Measurements from ENCODE around the gene ANXA8L1.
"Not testable (repeated sequence)": the region's sequence is repeated elsewhere in the genome, so short reads cannot be mapped to it uniquely, and the experiment has no call there.

The ANXA8L1 gene, protein sequence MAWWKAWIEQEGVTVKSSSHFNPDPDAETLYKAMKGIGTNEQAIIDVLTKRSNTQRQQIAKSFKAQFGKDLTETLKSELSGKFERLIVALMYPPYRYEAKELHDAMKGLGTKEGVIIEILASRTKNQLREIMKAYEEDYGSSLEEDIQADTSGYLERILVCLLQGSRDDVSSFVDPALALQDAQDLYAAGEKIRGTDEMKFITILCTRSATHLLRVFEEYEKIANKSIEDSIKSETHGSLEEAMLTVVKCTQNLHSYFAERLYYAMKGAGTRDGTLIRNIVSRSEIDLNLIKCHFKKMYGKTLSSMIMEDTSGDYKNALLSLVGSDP

DNA sequence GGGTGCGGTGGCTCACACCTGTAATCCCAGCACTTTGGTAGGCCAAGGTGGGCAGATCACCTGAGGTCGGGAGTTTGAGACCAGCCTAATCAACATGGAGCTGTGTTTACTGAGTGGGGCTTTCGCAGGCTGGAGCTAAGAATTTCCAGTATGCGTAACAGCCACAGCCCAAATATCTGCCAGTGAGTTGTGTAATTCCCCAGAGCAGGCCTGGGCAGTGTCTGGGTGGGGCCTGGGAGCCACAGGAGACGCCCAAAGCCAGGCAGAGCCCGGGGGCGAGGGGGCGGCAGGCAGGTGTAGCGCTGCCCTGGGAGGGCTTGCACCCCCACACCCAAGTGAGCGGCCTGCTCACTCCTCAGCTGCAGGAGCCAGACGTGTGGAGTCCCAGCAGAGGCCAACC is at the start of gene ANXA8L1:
Gene ANXA8L1 (plus strand): TSS at position 371 of the 400 bp plus-strand sequence. CDS start 76 bp downstream, outside the sequence.
- H3K36me3 Mint-ChIP-seq; H3K4me1 Mint-ChIP-seq (ENCODE audit: low read depth); H3K9me3 Mint-ChIP-seq (ENCODE audit: low read depth); H3K4me3 Mint-ChIP-seq; H3K27me3 Mint-ChIP-seq; H3K27ac Mint-ChIP-seq: not testable (repeated sequence)

DNA sequence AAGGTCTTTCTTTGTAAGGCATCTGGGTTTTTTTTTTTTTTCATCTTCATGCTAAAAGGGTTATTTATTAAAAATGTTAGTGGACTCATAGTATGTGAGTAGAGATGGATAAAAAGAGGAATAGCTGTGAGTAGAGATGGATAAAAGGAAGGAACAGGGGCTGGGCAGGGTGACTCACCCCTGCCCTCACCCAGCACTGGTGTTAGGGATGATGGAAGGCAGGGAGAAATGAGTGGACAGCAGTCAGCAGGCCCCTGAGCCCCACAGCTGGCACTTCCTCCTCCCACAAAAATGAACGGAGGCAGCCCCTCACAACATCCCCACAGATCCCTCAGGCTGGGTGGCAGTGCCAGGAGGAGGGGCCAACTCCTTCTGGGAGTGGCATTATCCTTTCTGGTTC is 49.5 kb upstream of the ANXA8L1 start:
- Mint-ChIP-seq H3K9me3 (ENCODE audit: low read depth) (no peaks in the 10 kb centered on the region), H3K4me3 (no peak overlapping the region), H3K36me3 (no peaks in the 10 kb centered on the region), H3K27me3 (no peaks in the 10 kb centered on the region), H3K4me1 (ENCODE audit: low read depth) (no peaks in the 10 kb centered on the region), H3K27ac (no peak overlapping the region)

DNA sequence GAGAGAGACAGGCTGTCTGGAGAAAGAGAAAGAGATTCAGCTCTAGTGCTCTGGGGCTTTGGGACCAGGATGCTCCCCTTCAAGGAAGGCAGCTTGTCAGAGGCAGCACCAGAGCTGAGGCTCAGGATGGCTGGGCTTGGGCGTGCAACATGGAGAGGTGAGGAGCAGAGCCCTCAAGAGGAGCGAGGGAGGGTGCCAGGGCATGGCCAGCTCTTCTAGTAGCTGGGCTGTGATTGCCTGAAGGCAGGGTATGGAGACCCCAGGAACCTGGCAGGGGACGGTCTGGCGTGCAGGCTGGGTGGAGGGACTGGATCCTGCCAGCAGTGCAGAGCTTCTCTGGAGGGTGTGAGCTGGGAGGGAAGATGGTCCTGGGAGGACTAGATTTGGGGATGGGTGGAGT is 48.6 kb upstream of the ANXA8L1 start:
- Mint-ChIP-seq H3K4me3 (no peak overlapping the region), H3K27ac (no peak overlapping the region), H3K27me3 (no peaks in the 10 kb centered on the region), H3K4me1 (ENCODE audit: low read depth) (no peaks in the 10 kb centered on the region), H3K36me3 (no peaks in the 10 kb centered on the region), H3K9me3 (ENCODE audit: low read depth) (no peaks in the 10 kb centered on the region)

DNA sequence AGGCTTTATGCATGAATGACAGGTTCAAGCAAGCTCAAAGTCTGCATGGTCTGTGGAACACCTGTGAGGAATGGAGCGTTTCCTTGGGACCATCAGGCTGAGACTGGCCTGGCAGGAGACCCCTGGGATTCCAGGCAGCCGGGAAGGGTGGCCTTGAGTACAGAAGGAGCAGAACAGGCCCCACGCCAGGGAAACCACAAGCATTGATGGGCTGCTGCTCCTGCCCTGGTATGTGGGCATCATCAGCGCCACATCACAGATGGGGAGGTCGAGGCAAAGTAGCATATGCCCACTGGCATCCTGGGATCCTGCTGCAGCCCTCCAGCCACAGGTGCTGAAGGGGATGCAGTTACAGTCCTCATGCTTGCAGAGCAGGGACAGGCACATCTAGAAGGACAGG is 47.9 kb upstream of the ANXA8L1 start:
- Mint-ChIP-seq H3K27ac (no peak overlapping the region), H3K4me3 (no peak overlapping the region), H3K36me3 (no peaks in the 10 kb centered on the region), H3K4me1 (ENCODE audit: low read depth) (no peaks in the 10 kb centered on the region), H3K9me3 (ENCODE audit: low read depth) (no peaks in the 10 kb centered on the region), H3K27me3 (no peaks in the 10 kb centered on the region)

DNA sequence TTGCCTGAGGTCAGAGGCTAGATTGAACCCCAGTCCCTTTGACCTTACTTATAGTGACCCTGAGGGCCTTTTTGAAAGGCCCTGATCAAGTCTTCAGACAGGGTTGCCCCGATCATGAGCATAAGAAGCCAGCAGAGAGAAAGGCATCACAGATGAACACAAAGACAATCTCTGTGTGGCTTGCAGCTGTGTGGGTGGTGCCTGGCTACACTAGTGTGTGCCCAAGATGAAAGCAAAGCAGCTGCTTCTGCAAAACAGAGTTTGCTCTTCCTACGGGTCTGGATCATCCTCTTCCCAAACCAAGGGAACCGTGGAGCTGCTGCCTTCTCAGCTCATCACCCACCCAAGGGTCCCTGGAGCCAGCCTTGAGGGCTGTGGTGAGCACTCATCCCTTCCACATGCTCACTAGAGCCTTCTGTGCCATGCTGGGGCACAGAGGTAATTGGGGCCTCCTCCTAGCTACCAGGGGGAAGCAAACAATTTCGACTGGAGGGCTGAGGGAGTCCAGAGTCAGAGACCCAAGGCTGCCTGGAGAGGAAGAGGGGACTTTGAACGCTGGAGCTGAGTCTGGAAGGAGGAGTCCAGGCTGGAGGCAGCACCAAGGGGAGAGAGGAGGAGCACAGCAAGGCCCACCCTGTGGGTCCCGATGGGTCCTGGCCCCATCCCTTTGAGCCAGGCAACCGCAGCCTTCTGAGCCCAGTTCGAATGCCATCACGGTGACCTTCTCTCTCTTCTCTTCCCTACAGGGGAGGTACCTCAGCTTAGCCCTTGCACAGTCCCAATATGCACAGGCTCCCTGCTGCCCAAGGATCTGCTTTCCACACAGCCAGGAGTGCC is 46.5 kb upstream of the ANXA8L1 start:
- H3K4me3 Mint-ChIP-seq = no peak overlapping the region
- H3K4me1 Mint-ChIP-seq (ENCODE audit: low read depth) = no peaks in the 10 kb centered on the region
- no peaks in the 10 kb centered on the region for H3K36me3 Mint-ChIP-seq
- H3K27ac Mint-ChIP-seq = no peak overlapping the region
- no peaks in the 10 kb centered on the region for H3K9me3 Mint-ChIP-seq (ENCODE audit: low read depth)
- no peaks in the 10 kb centered on the region for H3K27me3 Mint-ChIP-seq

DNA sequence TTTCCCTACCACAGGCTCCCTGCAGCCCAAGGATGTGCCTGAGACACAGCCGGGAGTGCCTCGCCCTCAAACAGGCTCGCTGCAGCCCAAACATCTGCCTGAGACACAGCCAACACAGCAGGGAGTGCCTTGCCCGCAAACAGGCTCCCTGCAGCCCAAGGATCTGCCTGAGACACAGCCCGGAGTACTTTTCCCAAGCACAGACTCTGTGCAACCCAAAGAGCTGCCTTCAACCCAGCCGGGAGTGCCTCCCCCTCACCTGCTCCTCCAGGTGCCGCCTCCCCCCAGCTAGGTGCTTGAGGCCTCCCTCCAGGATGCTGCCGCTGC is 45.9 kb upstream of the ANXA8L1 start:
- Mint-ChIP-seq H3K27ac (no peak overlapping the region), H3K27me3 (no peaks in the 10 kb centered on the region), H3K9me3 (ENCODE audit: low read depth) (no peaks in the 10 kb centered on the region), H3K4me1 (ENCODE audit: low read depth) (no peaks in the 10 kb centered on the region), H3K4me3 (no peak overlapping the region), H3K36me3 (no peaks in the 10 kb centered on the region)

DNA sequence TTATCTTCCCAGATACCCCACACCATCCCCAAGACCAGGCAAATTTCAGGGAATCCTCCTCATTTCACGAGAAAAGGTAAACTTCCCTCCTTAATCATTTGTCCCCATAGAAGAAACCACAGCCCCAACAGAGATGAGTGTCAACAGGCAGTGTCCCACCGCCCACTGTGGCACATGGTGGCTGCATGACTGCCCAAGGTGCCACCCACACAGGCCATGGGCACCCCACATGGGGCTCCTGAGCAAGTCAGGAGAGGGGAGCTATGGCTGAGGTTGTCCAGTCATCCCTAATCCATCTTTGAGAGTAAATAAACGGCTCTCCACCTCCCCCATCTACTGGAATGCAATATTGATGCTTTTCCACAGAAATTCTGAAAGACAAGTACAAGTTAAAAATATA is 44.7 kb upstream of the ANXA8L1 start:
- Mint-ChIP-seq H3K36me3 (no peaks in the 10 kb centered on the region), H3K27ac (no peak overlapping the region), H3K9me3 (ENCODE audit: low read depth) (no peaks in the 10 kb centered on the region), H3K27me3 (no peaks in the 10 kb centered on the region), H3K4me1 (ENCODE audit: low read depth) (no peaks in the 10 kb centered on the region), H3K4me3 (no peak overlapping the region)

DNA sequence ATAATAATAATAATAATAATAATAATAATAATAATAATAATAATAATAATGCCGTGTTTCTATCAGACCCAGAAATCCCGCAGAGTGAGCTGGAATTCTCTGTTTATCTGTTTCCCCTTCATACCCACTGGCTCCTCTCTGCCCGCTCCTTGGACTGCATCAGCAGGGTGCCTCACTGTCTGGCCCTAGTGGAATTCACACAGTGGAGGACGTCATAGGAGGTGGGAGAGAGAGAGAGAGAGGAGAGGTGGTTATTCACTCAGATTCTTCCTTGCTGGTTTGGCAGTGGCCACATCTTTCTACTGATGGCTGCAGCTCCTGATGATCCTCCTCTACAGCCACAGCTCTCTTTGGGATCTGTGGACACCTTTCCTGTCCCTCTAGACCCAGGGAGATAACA is 10.1 kb upstream of the ANXA8L1 start:
- H3K27me3 Mint-ChIP-seq; H3K36me3 Mint-ChIP-seq; H3K4me3 Mint-ChIP-seq; H3K9me3 Mint-ChIP-seq (ENCODE audit: low read depth); H3K4me1 Mint-ChIP-seq (ENCODE audit: low read depth); H3K27ac Mint-ChIP-seq: not testable (repeated sequence)

DNA sequence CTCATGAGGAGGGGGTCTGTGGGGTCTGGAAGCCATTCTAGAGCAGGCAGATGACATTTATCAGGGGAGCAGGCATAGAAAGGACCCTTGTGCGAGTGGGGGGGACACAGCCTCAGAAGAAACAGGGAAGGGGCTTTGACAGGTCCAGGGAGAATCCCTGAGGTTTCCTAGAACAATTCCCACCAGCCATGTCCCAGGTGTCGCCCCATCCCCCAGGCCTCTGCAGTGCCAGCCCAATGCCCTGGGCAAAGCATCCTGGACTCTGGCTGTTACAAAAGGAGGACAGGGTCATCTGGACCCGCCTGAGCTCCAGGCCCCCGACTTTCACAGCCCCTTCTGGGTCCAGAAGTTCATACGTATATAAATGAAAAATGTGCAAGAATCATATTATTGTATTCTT is 8.4 kb upstream of the ANXA8L1 start:
- H3K4me3 Mint-ChIP-seq; H3K27ac Mint-ChIP-seq; H3K27me3 Mint-ChIP-seq; H3K4me1 Mint-ChIP-seq (ENCODE audit: low read depth); H3K9me3 Mint-ChIP-seq (ENCODE audit: low read depth); H3K36me3 Mint-ChIP-seq: not testable (repeated sequence)

DNA sequence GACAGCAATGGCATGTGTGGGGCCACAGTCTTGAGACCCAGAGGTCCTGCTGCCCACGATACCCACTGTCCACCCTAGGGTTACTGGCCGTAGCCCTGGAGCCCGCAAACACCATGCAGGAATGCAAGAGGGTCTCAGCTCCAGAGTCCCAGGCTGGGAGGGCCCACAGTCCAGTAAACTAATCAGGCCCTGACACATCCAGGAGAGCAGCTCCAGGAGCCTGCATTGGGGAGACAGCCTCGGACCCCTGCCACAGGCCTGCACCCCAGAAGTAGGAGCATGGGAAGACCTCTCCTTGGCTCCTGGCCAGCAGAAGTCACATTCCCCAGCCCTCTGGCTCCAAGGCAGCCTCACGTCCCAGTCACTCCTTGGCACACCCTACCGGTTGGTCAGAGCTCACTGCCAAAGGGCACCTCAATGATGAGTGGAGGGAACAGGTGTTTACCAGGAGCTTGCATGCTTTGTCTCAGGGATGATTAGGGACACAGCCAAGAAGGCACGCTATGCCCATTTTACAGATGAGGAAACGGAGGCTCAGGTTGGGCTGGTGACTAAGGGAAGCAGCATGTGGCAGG is 7.8 kb upstream of the ANXA8L1 start:
- H3K9me3 Mint-ChIP-seq (ENCODE audit: low read depth); H3K4me1 Mint-ChIP-seq (ENCODE audit: low read depth); H3K27ac Mint-ChIP-seq; H3K27me3 Mint-ChIP-seq; H3K4me3 Mint-ChIP-seq; H3K36me3 Mint-ChIP-seq: not testable (repeated sequence)

DNA sequence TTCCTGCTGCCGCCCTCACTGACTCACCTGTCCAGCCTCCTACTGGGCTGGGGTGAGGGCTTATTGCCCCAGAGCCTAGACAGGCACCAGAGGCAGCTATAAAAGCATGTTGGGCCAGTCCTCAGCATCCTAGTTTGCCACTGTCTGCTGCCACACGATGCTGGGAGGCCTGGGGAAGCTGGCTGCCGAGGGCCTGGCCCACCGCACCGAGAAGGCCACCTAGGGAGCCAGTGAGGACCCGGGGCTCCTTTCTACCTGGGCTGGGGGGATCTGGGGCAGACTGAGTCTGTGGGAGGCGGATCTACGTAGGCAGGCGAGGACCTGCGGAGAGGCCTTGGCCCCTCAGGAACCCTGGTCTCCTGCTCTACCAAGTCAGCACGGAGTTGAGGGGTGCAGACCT is 6.6 kb upstream of the ANXA8L1 start:
- not testable (repeated sequence) for H3K9me3 Mint-ChIP-seq (ENCODE audit: low read depth); H3K36me3 Mint-ChIP-seq; H3K27ac Mint-ChIP-seq; H3K27me3 Mint-ChIP-seq; H3K4me1 Mint-ChIP-seq (ENCODE audit: low read depth); H3K4me3 Mint-ChIP-seq

DNA sequence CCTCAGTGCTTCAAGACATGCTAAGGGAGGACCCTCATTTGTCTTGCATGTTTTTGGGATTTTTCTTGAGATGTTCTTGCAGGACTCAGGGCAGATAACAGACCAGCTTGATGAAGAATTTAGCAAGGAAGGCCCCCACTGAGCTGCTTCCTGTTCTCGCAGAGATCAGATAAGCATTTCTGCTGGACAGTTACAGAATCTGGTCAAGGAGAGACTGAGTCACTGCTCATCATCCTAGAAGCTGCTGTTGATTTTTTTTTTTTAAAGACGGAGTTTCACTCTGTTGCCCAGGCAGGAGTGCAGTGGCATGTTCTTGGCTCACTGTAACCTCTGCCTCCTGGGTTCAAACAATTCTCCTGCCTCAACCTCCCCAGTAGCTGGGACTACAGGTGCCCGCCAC is 1.2 kb upstream of the ANXA8L1 start:
- H3K27me3 Mint-ChIP-seq; H3K4me1 Mint-ChIP-seq (ENCODE audit: low read depth); H3K4me3 Mint-ChIP-seq; H3K27ac Mint-ChIP-seq; H3K36me3 Mint-ChIP-seq; H3K9me3 Mint-ChIP-seq (ENCODE audit: low read depth): not testable (repeated sequence)

DNA sequence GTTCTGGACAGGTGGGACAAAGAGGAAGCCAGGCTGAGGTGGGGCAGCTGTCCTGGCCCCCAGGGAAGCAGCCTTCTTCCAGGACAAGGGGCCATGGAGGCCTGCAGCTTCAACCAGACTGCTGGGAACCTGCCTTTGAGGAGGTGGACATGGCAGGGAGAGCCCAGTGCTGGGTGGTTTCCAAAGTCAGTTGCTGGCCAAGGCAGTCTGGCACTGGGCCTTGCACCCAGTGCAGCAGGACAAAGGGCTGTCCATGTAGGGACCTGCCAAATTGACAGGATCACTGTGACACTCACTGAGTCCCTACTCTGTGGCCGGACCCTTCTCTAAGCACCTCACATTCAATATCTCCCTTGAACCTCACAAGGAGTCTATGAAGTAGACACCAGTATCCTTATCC is 1.4 kb downstream of the ANXA8L1 start:
- not testable (repeated sequence) for H3K4me3 Mint-ChIP-seq; H3K9me3 Mint-ChIP-seq (ENCODE audit: low read depth); H3K27ac Mint-ChIP-seq; H3K27me3 Mint-ChIP-seq; H3K4me1 Mint-ChIP-seq (ENCODE audit: low read depth); H3K36me3 Mint-ChIP-seq

DNA sequence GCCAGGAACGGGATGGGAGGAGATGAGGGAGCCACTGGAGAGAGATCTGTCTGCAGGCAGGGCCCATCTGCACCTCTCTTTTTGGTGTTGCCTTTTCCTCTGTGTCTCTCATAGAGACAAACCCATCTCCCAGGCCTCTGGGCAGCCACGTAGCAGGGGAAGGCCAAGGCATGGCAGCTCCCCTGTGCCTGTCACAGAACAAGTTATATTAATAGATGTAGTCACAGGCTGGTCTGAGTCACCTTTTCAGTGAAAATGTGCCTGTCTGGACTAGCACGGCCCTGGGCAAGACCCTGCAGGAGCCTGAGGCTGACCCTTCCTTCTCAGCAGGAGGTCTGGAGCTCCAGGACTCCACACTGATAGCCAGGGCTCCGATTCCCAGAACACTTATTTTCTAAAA is 2.1 kb downstream of the ANXA8L1 start:
- H3K36me3 Mint-ChIP-seq; H3K27ac Mint-ChIP-seq; H3K4me1 Mint-ChIP-seq (ENCODE audit: low read depth); H3K4me3 Mint-ChIP-seq; H3K9me3 Mint-ChIP-seq (ENCODE audit: low read depth); H3K27me3 Mint-ChIP-seq: not testable (repeated sequence)

DNA sequence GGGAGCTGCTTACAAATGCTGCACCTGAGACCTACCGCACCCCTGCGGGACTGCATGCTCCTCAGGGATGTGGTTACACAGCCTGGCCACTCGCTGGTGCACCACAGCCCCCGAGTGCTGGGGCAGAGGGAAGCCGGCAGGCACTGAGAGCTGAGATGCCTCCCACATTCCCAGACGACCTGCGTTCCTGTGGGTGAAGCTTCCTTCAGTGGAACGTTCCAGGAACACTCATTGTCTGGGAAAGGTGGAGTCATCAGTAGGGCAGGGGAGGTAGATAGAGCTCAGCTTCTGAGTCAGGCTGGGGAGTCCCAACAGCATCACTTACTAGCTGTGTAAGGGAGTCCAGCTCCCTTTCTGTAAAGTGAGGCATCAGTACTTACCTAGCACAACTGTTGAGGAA is 2.5 kb downstream of the ANXA8L1 start:
- not testable (repeated sequence) for H3K9me3 Mint-ChIP-seq (ENCODE audit: low read depth); H3K4me3 Mint-ChIP-seq; H3K27me3 Mint-ChIP-seq; H3K27ac Mint-ChIP-seq; H3K4me1 Mint-ChIP-seq (ENCODE audit: low read depth); H3K36me3 Mint-ChIP-seq
